B cell (primary cell): ENCODE data around the gene TRPM1. TPM values are rescaled to one million over a fixed set of nuclear protein-coding genes. Genes with fewer than 3 reads are reported as not detected.

Experiments used
- ATAC-seq: fragments of 200-7000 bp; cut with Tn5 transposase; one replicate; pipeline ENCODE4 v1.10.0; 2021; ENCODE audit warnings: low read depth, mild to moderate bottlenecking, moderate number of reproducible peaks, moderate library complexity
- CTCF ChIA-PET: fragments of 350-600 bp; sonication (Branson Sonifier 250); formaldehyde crosslinking; loops from one replicate; lab custom pipeline; 2021; ENCODE audit warnings: antibody characterized with exemption, inconsistent platforms; lab: Charles Lee
- POLR2A ChIA-PET: fragments of 350-600 bp; sonication (Branson Sonifier 250); formaldehyde crosslinking; loops from one replicate; lab custom pipeline; 2021; ENCODE audit warnings: antibody characterized with exemption; lab: Charles Lee
- DNase-seq: peaks from one replicate; pipeline ENCODE4 v3.0.0; 2013
- H2AFZ ChIP-seq: 2 replicates; pipeline ENCODE4 v1.6.1; 2012; ENCODE audit warnings: mild to moderate bottlenecking, low read depth, low read length; ENCODE audit not compliant: insufficient read depth, poor library complexity, severe bottlenecking
- H3K27ac ChIP-seq, 2 donors: 1 replicate in 1 of 2; 2 replicates in 1 of 2; pipeline ENCODE4 v1.5.1; 2012 to 2013; ENCODE audit warnings: low read length in 2 of 2, mild to moderate bottlenecking in 2 of 2, moderate library complexity in 1 of 2
- H3K27me3 ChIP-seq, 4 experiments: fragments of 200-600 bp in 1 of 4; sonication (generic) in 1 of 4; replicated peaks in 1 of 4; 1 replicate in 2 of 4; 2 replicates in 2 of 4; pipeline versions ENCODE4 v1.6.1 to v1.7.0; 2013 to 2016; ENCODE audit warnings: low read length in 3 of 4, mild to moderate bottlenecking in 2 of 4, mixed read lengths in 1 of 4, moderate library complexity in 1 of 4; ENCODE audit not compliant: insufficient read depth in 4 of 4, control insufficient read depth in 3 of 4; ENCODE audit errors: control extremely low read depth in 1 of 4
- H3K36me3 ChIP-seq, 2 experiments: replicated peaks in 1 of 2; 1 replicate in 1 of 2; 2 replicates in 1 of 2; pipeline versions ENCODE4 v1.6.1 to v1.7.1; 2013; ENCODE audit warnings: low read length in 1 of 2; ENCODE audit not compliant: insufficient read depth in 2 of 2, control insufficient read depth in 1 of 2; ENCODE audit errors: control extremely low read depth in 1 of 2, extremely low read depth in 1 of 2
- H3K4me1 ChIP-seq, 2 donors: fragments of 200-600 bp in 1 of 2; sonication (generic) in 1 of 2; 1 replicate in 1 of 2; 2 replicates in 1 of 2; pipeline versions ENCODE4 v1.5.1 to v1.6.1; 2013 to 2017; ENCODE audit warnings: low read length in 2 of 2; ENCODE audit not compliant: control insufficient read depth in 2 of 2, insufficient read depth in 2 of 2
- H3K4me2 ChIP-seq: replicated peaks from 2 replicates; pipeline ENCODE3; 2012; ENCODE audit warnings: mild to moderate bottlenecking, low read depth, low read length; ENCODE audit not compliant: poor library complexity, severe bottlenecking
- H3K4me3 ChIP-seq, 5 experiments: fragments of 200-600 bp in 1 of 5; sonication (generic) in 1 of 5; 1 replicate in 3 of 5; 2 replicates in 2 of 5; pipeline versions ENCODE4 v1.5.1 to v1.7.0; 2011 to 2016; ENCODE audit warnings: low read length in 4 of 5, mild to moderate bottlenecking in 4 of 5, low read depth in 2 of 5, control low read depth in 1 of 5, moderate library complexity in 1 of 5; ENCODE audit not compliant: insufficient read depth in 1 of 5; ENCODE audit errors: control extremely low read depth in 1 of 5, extremely low read depth in 1 of 5
- H3K79me2 ChIP-seq: fragments of 200-600 bp; sonication (generic); one replicate; pipeline ENCODE4 v1.6.0; 2016; ENCODE audit warnings: low read length; ENCODE audit not compliant: control insufficient read depth, insufficient read depth
- H3K9ac ChIP-seq: fragments of 200-600 bp; sonication (generic); 2 replicates; pipeline ENCODE4 v1.6.1; 2017; ENCODE audit warnings: mild to moderate bottlenecking, low read length, moderate library complexity
- H3K9me3 ChIP-seq, 3 donors: one replicate each; pipeline versions ENCODE4 v1.6.1 to v1.7.1; 2013; ENCODE audit warnings: low read length in 2 of 3; ENCODE audit not compliant: control insufficient read depth in 2 of 3, insufficient read depth in 1 of 3; ENCODE audit errors: control extremely low read depth in 1 of 3
- H4K20me1 ChIP-seq: 2 replicates; pipeline ENCODE4 v1.6.0; 2012; ENCODE audit warnings: mild to moderate bottlenecking, low read length; ENCODE audit not compliant: insufficient read depth, control insufficient read depth, poor library complexity, severe bottlenecking
- H3K27ac Mint-ChIP-seq: one replicate; pipeline ENCODE4 v1.8.0; 2021; ENCODE audit warnings: mixed read lengths
- H3K27me3 Mint-ChIP-seq: one replicate; pipeline ENCODE4 v1.8.0; 2021; ENCODE audit warnings: mixed read lengths
- H3K4me1 Mint-ChIP-seq: one replicate; pipeline ENCODE4 v1.8.0; 2021; ENCODE audit warnings: mixed read lengths
- H3K4me3 Mint-ChIP-seq: one replicate; pipeline ENCODE4 v1.8.0; 2021; ENCODE audit warnings: mixed read lengths
- H3K9me3 Mint-ChIP-seq: one replicate; pipeline ENCODE4 v1.8.0; 2022; ENCODE audit warnings: mixed read lengths; ENCODE audit not compliant: insufficient read depth
- CTCF ChIP-seq: fragments of 200-600 bp; IDR thresholded peaks from one replicate; pipeline ENCODE4 v1.8.0; 2022; ENCODE audit warnings: antibody characterized with exemption, mild to moderate bottlenecking
- EZH2 ChIP-seq: IDR thresholded peaks from 2 replicates; pipeline ENCODE4 v1.6.1; 2012; ENCODE audit warnings: borderline replicate concordance, low read depth, mild to moderate bottlenecking, moderate library complexity, low read length; ENCODE audit not compliant: insufficient read depth, poor library complexity, severe bottlenecking
- WGBS: methylation state at CpG from one replicate; pipeline ENCODE4 v1.1.5; 2013; ENCODE audit warnings: missing lambda C conversion rate; ENCODE audit not compliant: insufficient coverage; 5-methylcytosine and 5-hydroxymethylcytosine counted together
- intact Hi-C: fragments of 100-400 bp; cut with micrococcal nuclease; formaldehyde crosslinking; loops from one replicate; pipeline ENCODE4 v1.10.0; 2022
- polyA plus RNA-seq: library from polyadenylated mRNA; depleted of rRNA; stranded (reverse); fragments of >200 nt; gene quantifications from 2 replicates; pipeline ENCODE4 v1.2.3, GENCODE V29; 2012
- total RNA-seq, 2 donors: library from RNA; stranded (reverse); fragments of 120-200 nt in 1 of 2; gene quantifications; 1 replicate in 1 of 2; 2 replicates in 1 of 2; pipeline versions ENCODE4 v1.2.3 to v1.2.4, GENCODE V29; 2013 to 2022

TRPM1 gene
- total and polyA plus RNA-seq, 2 donors (not counting 1 experiment from before 2014, with no cell fraction given) = 0.07 TPM; not detected in 1

- peaks cover 5 to 10% (median 5%) of the 10 kb centered on the region in 3 donors for H3K9me3 ChIP-seq
- ATAC-seq (no peak), DNase-seq (no peak)
- no peaks in the 10 kb centered on the region for H3K4me1 ChIP-seq
- H3K27me3 Mint-ChIP-seq = peaks cover 6% of the 10 kb centered on the region
- H3K4me2 ChIP-seq = no peak overlapping the region
- no peaks in the 10 kb centered on the region for H3K79me2 ChIP-seq
- H3K27me3 ChIP-seq = no peaks in the 10 kb centered on the region
- ChIA-PET POLR2A (no interaction called here), CTCF (interaction anchor here (0.6 to 1.2 kb wide), 3 partner anchors 11 to 38 kb away, joined by 3 read pairs; no protein-coding TSS in a partner anchor)
- peaks cover 8% of the 10 kb centered on the region for H3K9me3 Mint-ChIP-seq
- no peaks in the 10 kb centered on the region for H3K4me1 Mint-ChIP-seq
- no peak overlapping the region for H2AFZ ChIP-seq
- H3K27ac Mint-ChIP-seq = no peak overlapping the region
- H3K27ac ChIP-seq = no peak overlapping the region
- intact Hi-C loops = no loop called here
- H3K4me3 Mint-ChIP-seq = no peak overlapping the region
- H3K9ac ChIP-seq = no peak overlapping the region
- no peak overlapping the region for H3K4me3 ChIP-seq
- no peaks in the 10 kb centered on the region for H4K20me1 ChIP-seq
- no CpG with 5 or more reads among the region's 6 CpGs for WGBS
- H3K36me3 ChIP-seq = no peaks in the 10 kb centered on the region
- TF ChIP-seq EZH2 = no peak
- TF ChIP-seq CTCF = no peak
Observed at GRCh38 chr15:31116423-31117030, 15.0 kb upstream of the TRPM1 start.

GRCh38 chr15:31111091-31111647 lies 9.6 kb upstream of the TRPM1 start:
- ATAC-seq = no peak
- no peak overlapping the region for H3K27ac Mint-ChIP-seq
- 97% methylated on average over 5 of the region's 5 CpGs for WGBS

More at GRCh38 chr15:31111091-31111647, 9.6 kb upstream of the TRPM1 start:
- no peak for DNase-seq
- intact Hi-C loops = no loop called here
- ChIA-PET CTCF (interaction anchor here (1.4 kb wide), 1 partner anchor 16 kb away, joined by 4 read pairs; no protein-coding TSS in a partner anchor), POLR2A (no interaction called here)
- Histone ChIP-seq H3K9me3 (peaks cover 1 to 7% (median 5%) of the 10 kb centered on the region in 3 donors), H4K20me1 (no peaks in the 10 kb centered on the region), H2AFZ (no peak overlapping the region), H3K4me2 (no peak overlapping the region), H3K4me3 (no peak overlapping the region), H3K9ac (no peak overlapping the region), H3K79me2 (no peaks in the 10 kb centered on the region), H3K27ac (no peak overlapping the region), H3K36me3 (no peaks in the 10 kb centered on the region), H3K4me1 (no peaks in the 10 kb centered on the region), H3K27me3 (no peaks in the 10 kb centered on the region)
- Mint-ChIP-seq H3K27me3 (peaks cover 6% of the 10 kb centered on the region), H3K9me3 (peaks cover 5% of the 10 kb centered on the region), H3K4me3 (no peak overlapping the region), H3K4me1 (no peaks in the 10 kb centered on the region)
- TF ChIP-seq EZH2 (no peak), CTCF (no peak)
